Keratinocyte (primary cell): Measurements from ENCODE around the gene C11orf65. TPM values are rescaled to one million over a fixed set of nuclear protein-coding genes. Genes with fewer than 3 reads are reported as not detected.
A peak's percentile ranks its signal among the peaks of the same experiment; 100 is the strongest.
"Not testable (repeated sequence)": the region's sequence is repeated elsewhere in the genome, so short reads cannot be mapped to it uniquely, and the experiment has no call there.

Experiments
- DNase-seq: peaks from one replicate; pipeline ENCODE4 v3.0.0-alpha.2; 2011; ENCODE audit warnings: low read depth, missing footprints, low spot score
- FAIRE-seq: peaks from 2 replicates; lab custom pipeline; 2011; peaks lifted over from hg19 to GRCh38; lab: Jason Lieb, UNC
- H2AFZ ChIP-seq: 2 replicates; pipeline ENCODE4 v1.6.0; 2012; ENCODE audit warnings: low read length, control low read depth, inconsistent platforms; ENCODE audit not compliant: control insufficient read depth
- H3K27ac ChIP-seq: 2 replicates; pipeline ENCODE4 v1.5.1; 2011; ENCODE audit warnings: low read length; ENCODE audit not compliant: control insufficient read depth, insufficient read depth
- H3K27me3 ChIP-seq: 3 replicates; pipeline ENCODE4 v1.6.0; 2011; ENCODE audit warnings: low read length; ENCODE audit not compliant: control insufficient read depth, insufficient read depth; ENCODE audit errors: extremely low read depth
- H3K36me3 ChIP-seq, 2 experiments: 2 replicates in 1 of 2; 3 replicates in 1 of 2; pipeline ENCODE4 v1.5.1; 2011; ENCODE audit warnings: low read length in 2 of 2, mild to moderate bottlenecking in 1 of 2; ENCODE audit not compliant: control insufficient read depth in 2 of 2, insufficient read depth in 2 of 2; ENCODE audit errors: extremely low read depth in 1 of 2
- H3K4me1 ChIP-seq: 3 replicates; pipeline ENCODE4 v1.5.1; 2011; ENCODE audit warnings: low read length; ENCODE audit not compliant: control insufficient read depth, insufficient read depth; ENCODE audit errors: extremely low read depth
- H3K4me2 ChIP-seq: 3 replicates; pipeline ENCODE4 v1.6.0; 2011; ENCODE audit warnings: low read depth, low read length; ENCODE audit not compliant: control insufficient read depth, insufficient read depth; ENCODE audit errors: extremely low read depth
- H3K4me3 ChIP-seq, 3 experiments: fragments of 200-600 bp in 1 of 3; sonication (generic) in 1 of 3; 2 replicates in 2 of 3; 3 replicates in 1 of 3; pipeline ENCODE4 v1.5.1; 2011 to 2016; ENCODE audit warnings: low read length in 3 of 3, mild to moderate bottlenecking in 3 of 3, control low read depth in 2 of 3, inconsistent platforms in 1 of 3, low read depth in 1 of 3, mixed read lengths in 1 of 3, mixed run types in 1 of 3, moderate library complexity in 1 of 3; ENCODE audit not compliant: control insufficient read depth in 2 of 3, insufficient read depth in 2 of 3; ENCODE audit errors: extremely low read depth in 1 of 3
- H3K79me2 ChIP-seq: 2 replicates; pipeline ENCODE4 v1.6.0; 2012; ENCODE audit warnings: low read length; ENCODE audit not compliant: control insufficient read depth, insufficient read depth
- H3K9ac ChIP-seq: 3 replicates; pipeline ENCODE4 v1.6.0; 2011; ENCODE audit warnings: low read length; ENCODE audit not compliant: control insufficient read depth, insufficient read depth; ENCODE audit errors: extremely low read depth
- H3K9me1 ChIP-seq: 3 replicates; pipeline ENCODE4 v1.6.0; 2011; ENCODE audit warnings: low read length; ENCODE audit not compliant: control insufficient read depth, insufficient read depth; ENCODE audit errors: extremely low read depth
- H3K9me3 ChIP-seq: 2 replicates; pipeline ENCODE4 v1.5.1; 2012; ENCODE audit warnings: low read depth, low read length; ENCODE audit not compliant: control insufficient read depth
- H4K20me1 ChIP-seq: 3 replicates; pipeline ENCODE4 v1.6.0; 2011; ENCODE audit warnings: low read length; ENCODE audit not compliant: control insufficient read depth, insufficient read depth; ENCODE audit errors: extremely low read depth
- CTCF ChIP-seq, 3 experiments: IDR thresholded peaks in 1 of 3; conservative IDR thresholded peaks in 1 of 3; optimal IDR thresholded peaks in 1 of 3; 2 replicates in 2 of 3; 3 replicates in 1 of 3; pipeline versions ENCODE3 to v1.5.1; 2011; ENCODE audit warnings: low read length in 3 of 3, mild to moderate bottlenecking in 3 of 3, moderate library complexity in 2 of 3, control low read depth in 1 of 3, inconsistent platforms in 1 of 3; ENCODE audit not compliant: insufficient read depth in 2 of 3; ENCODE audit errors: extremely low read depth in 1 of 3
- EZH2 ChIP-seq: IDR thresholded peaks from one replicate; pipeline ENCODE4 v1.6.1; 2012; ENCODE audit warnings: inconsistent platforms, mild to moderate bottlenecking, low read length, moderate library complexity
- dilution Hi-C: fragments of 300-500 bp; cut with MboI; formaldehyde crosslinking; loops from one replicate; pipeline ENCODE4 v1.7.0; 2020; ENCODE audit warnings: low sequenced_read_pairs; ENCODE audit not compliant: extremely low pct_ligation_motif_present
- polyA plus RNA-seq, 5 experiments: library from polyadenylated mRNA; depleted of rRNA in 3 of 5; stranded (reverse) in 3 of 5; stranded (forward) in 1 of 5; unstranded in 1 of 5; fragments of >200 nt; gene quantifications; 1 replicate in 1 of 5; 2 replicates in 3 of 5; 3 replicates in 1 of 5; pipeline versions ENCODE4 v1.2.1 to v1.2.3, GENCODE V29; 2011 to 2012; ENCODE audit warnings: missing spikeins in 2 of 5, low read depth in 1 of 5, low replicate concordance in 1 of 5

C11orf65 gene
- polyA plus RNA-seq, 1 donor (not counting 4 experiments of a cell fraction or from before 2014, with no cell fraction given), result 0.83 TPM

- FAIRE-seq, H3K9me1 ChIP-seq, DNase-seq, H3K27me3 ChIP-seq, H3K9ac ChIP-seq, dilution Hi-C loops, H4K20me1 ChIP-seq, H3K9me3 ChIP-seq, H2AFZ ChIP-seq, H3K36me3 ChIP-seq, H3K79me2 ChIP-seq, H3K4me1 ChIP-seq, H3K4me2 ChIP-seq, H3K27ac ChIP-seq, H3K4me3 ChIP-seq: not testable (repeated sequence)
- peak in 2 of 3 experiments; percentile 18 to 57 for TF ChIP-seq CTCF (optimal IDR thresholded peaks at IDR 0.05 in 1 of 3, IDR thresholded peaks at IDR 0.05 in 1 of 3, conservative IDR thresholded peaks at IDR 0.05 in 1 of 3; ENCODE audit: extremely low read depth in 1 of 3, insufficient read depth in 2 of 3, low read length in 3 of 3)
Measured at GRCh38 chr11:108417551-108417950, 49.8 kb downstream of the C11orf65 start.

- H3K9me3 ChIP-seq, result no peaks in the 10 kb centered on the region
- DNase-seq (no peak), FAIRE-seq (no peak)
- no peaks in the 10 kb centered on the region for H3K27me3 ChIP-seq
- no peak overlapping the region for H2AFZ ChIP-seq
- no peak for TF ChIP-seq CTCF (optimal IDR thresholded peaks at IDR 0.05 in 1 of 3, IDR thresholded peaks at IDR 0.05 in 1 of 3, conservative IDR thresholded peaks at IDR 0.05 in 1 of 3; ENCODE audit: extremely low read depth in 1 of 3, insufficient read depth in 2 of 3, low read length in 3 of 3)
- TF ChIP-seq EZH2, result no peak
- no peaks in the 10 kb centered on the region for H3K9me1 ChIP-seq
- H3K4me2 ChIP-seq, result no peak overlapping the region
- H3K9ac ChIP-seq, result no peak overlapping the region
- dilution Hi-C loops, result no loop called here
- no peaks in the 10 kb centered on the region for H3K79me2 ChIP-seq
- no peaks in the 10 kb centered on the region for H3K4me1 ChIP-seq
- no peak overlapping the region for H3K27ac ChIP-seq
- no peak overlapping the region for H3K4me3 ChIP-seq
- H4K20me1 ChIP-seq, result no peaks in the 10 kb centered on the region
- H3K36me3 ChIP-seq, result no peaks in the 10 kb centered on the region
Measured at GRCh38 chr11:108414958-108415357, 52.4 kb downstream of the C11orf65 start.
